Stimulated activated CD4-positive, alpha-beta T cell treated with anti-CD3 and anti-CD28 coated beads, TNF-alpha, amount 100 ng/mL, for 1 hour (primary cell): ENCODE results near the gene LARGE1.

Experiments
- DNase-seq, 3 donors: peaks; one replicate each; pipeline ENCODE4 v3.0.0-alpha.2; 2020; ENCODE audit warnings: low read depth in 3 of 3, low spot score in 1 of 3

Gene LARGE1

DNA sequence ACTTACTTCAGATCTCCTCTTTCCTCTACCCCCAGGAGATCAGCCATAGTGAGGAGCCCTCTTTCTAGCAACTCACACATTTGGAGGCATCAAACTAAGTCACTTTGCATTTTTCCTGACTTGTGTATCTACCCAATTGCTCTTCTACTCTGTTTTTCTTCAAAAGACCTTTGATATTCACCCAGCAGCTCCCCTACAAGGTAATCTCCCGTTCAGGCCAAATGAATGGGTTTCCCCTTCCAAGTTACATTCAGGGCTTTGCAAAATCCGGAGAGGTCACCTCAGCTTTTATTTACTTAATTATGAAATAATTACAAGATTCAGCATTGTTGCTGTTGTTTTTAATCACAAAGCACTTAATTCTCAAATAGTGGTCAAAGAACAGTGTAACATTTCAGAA is 6.1 kb downstream of the LARGE1 start:
- DNase-seq, result no peak

DNA sequence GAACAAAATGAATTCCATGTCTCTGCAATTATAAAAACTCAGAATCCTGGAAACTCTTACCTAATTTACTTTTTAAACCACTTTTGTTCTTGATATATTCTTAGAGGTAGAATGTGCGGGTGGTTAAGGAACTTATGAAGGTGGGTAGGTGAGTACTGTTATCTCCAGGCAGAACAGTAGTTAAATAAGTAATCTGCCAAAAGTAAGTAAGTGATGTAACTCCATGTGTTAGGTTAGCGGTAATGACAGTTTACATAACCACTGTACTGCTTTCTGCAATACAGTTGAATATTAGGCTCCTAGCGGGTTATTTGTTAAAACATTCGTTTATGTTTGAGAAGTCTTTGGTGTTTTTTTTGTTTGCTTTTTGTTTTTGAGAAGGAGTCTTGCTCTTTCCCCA is 7.1 kb downstream of the LARGE1 start:
- no peak for DNase-seq

- DNase-seq, result no peak
Measured at GRCh38 chr22:33909911-33910310, 10.4 kb downstream of the LARGE1 start.

- no peak for DNase-seq
Measured at GRCh38 chr22:33909075-33909458, 11.2 kb downstream of the LARGE1 start.

GRCh38 chr22:33908171-33909074 is 11.9 kb downstream of the LARGE1 start:
- no peak for DNase-seq

DNA sequence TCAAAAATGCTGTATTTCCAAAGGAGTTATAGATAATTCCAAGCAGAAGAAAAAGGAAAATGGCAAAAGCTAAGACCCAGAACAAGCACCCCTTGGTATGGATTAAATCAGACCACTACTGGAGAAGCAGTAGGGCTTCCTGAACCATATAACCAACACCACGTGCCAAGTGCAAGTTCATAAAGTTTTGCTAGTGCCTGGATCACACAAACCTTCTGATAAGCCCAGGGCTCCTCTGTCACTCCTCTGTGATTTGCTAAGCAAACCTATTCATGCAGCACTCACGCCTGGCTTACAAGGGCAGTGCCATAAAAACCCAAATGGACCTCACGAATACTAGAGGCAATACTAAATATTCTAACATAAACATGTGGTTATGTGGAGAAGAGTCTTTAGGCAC is 13.3 kb downstream of the LARGE1 start:
- no peak for DNase-seq

DNA sequence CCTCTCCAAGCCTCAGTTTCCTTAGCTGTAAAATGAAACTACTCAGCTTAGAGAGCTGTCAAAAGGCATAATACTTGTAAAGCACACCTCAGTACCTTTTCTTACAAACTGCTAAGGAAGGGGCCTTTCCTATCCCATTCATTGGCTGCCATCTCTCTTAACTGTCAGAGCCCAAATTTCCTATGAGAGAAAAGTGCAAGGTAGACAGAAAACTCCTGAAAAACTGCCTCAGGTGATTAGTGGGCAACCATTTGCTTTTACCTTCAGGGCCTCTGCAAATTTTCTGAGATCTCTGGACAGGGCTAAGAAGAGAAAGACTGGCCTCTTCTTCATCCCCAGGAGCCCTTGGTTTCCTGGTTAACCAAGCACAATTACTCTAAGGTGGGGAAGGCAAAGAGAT is 13.8 kb downstream of the LARGE1 start:
- no peak for DNase-seq

- DNase-seq, result no peak
Measured at GRCh38 chr22:33903012-33903411, 17.3 kb downstream of the LARGE1 start.

- no peak for DNase-seq
Measured at GRCh38 chr22:33902073-33902472, 18.2 kb downstream of the LARGE1 start.

DNA sequence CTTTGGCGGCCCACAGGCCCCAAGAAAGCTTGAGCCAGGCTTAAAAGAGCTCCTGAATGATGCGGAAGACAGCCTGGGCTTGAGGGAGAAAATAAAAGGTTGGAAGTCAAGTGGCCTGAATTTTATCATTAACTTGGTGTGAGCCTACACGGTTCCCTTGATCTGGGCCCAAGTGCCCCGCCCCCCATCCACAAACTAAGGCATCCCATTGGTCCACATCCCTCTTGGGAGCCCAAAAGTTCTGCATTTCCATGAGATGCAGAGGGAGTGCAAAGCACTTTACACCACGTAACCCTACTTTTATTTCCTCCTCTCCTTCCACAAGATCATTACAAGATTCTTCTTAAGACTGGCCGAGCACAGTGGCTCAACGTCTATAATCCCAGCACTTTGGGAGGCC is 22.2 kb downstream of the LARGE1 start:
- no peak for DNase-seq

- no peak for DNase-seq
Measured at GRCh38 chr22:33897448-33897835, 22.8 kb downstream of the LARGE1 start.

DNA sequence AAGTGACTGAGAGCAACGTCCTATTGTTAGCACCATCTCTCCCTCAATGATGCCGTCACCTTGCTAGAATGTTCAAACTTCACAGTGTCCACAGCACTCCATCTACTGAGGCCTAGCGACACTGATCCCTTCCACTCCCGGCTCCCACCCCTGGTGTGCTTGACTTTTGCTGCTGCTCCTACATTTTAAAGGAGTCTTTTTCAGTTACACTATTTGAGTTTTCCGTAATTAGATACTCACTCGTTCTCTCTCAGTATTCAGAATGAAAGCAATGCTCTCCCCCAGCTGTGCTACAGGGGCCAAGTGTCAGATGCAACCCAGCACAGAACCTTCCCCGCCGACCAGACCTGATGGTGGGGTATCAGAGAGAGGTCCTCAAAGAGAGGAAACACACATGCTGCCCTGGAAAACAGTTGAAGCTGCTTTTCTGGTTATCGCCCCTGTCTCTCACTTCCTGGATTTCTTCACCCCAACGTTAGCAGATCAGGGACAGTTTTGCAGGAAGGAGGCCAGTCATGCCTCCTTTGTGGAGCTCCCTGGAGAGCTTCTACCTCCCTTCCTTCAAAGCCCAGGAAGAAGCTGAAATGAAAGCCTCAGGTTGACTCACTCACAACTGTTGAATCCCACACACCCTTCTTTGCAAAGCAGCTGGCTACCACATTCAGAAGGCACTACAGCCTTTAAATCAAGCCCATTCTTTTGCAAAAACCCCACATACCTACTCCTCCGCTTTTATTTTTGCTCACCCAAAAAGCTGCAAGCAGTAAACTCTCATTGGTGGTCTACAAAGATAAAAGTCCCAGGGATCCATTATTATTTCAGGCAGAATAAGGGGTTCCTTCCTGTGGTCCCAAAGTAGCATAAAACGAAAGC is 23.5 kb downstream of the LARGE1 start:
- no peak for DNase-seq

- DNase-seq, result no peak
Measured at GRCh38 chr22:33896154-33896553, 24.1 kb downstream of the LARGE1 start.

DNA sequence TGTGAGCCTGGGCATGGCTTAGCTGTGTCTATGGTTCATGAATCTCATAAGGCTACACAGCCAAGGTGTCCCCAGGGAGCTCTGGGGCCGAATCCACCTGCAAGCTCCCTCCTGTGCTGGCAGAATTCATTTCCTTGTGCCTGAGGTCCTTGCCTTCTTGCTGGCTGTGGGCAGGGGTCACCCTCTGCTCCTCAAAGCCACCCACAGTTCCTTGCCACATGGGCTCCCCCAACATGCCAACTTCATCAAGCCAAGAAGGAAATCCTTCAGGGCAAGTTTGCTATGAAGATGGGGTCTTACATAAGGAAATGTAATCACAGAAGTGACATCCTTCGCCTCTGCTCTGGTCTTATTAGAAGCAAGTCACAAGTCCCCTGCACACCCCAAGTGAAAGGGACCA is 24.8 kb downstream of the LARGE1 start:
- DNase-seq, result no peak

GRCh38 chr22:33894515-33894914 is 25.8 kb downstream of the LARGE1 start:
- no peak for DNase-seq

- DNase-seq, result no peak
Measured at GRCh38 chr22:33894036-33894435, 26.2 kb downstream of the LARGE1 start.

- no peak for DNase-seq
Measured at GRCh38 chr22:33893512-33893911, 26.8 kb downstream of the LARGE1 start.

DNA sequence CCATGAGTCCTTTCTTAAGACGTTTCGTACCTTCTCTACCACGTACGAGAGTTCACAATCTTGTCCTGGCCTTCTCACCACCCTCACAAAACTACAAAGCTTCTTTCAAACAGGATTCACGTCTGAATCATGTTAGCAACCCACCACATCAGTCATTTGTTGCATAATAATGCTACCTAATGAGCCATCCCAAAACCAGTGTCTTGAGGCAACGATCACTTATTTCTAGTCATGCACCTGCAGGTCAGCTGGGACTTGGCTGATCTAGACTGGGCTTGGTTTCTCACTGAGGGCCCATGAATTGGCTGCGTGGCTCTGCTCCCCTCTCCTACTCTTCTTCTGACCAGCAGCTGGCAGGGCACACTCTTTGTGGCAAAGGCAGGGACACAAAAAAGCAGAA is 28.3 kb downstream of the LARGE1 start:
- no peak for DNase-seq

DNA sequence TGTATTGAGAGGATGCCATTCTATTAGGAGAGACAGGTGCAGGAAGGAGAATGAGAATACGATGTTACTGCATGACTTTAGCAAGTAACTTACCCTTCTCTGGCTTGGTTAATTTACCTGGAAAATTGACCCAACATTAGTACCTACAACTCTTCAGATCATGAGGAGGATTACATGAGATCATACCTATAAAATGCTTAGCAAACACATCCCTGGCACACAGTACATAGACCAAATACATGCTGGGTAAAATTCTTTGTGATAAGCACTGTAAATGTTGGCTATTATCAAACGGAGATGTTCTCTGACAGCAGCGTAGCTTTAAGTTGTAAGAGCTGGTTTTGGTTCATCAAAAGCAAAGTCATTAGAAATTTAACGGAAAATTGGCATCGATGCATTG is 28.8 kb downstream of the LARGE1 start:
- DNase-seq, result no peak

DNA sequence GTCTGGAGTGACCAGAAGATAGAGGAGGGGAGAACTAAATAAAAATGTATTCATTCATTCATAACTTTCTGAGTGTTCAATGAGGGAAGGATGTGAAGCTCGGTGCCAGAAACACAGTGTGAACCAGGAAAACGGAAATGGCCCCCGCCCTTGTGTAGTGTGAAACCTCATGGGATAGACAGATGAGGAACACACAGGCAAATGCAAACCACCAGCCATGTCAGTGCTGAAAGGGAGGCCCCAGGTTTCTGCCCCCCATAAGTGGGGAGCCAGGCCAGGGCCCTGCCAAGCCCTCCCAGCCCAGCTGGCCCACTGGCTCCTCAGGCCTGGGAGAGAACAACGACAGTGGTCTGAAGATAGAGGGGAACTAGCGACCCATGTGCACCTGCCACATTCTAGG is 30.5 kb downstream of the LARGE1 start:
- no peak for DNase-seq

DNA sequence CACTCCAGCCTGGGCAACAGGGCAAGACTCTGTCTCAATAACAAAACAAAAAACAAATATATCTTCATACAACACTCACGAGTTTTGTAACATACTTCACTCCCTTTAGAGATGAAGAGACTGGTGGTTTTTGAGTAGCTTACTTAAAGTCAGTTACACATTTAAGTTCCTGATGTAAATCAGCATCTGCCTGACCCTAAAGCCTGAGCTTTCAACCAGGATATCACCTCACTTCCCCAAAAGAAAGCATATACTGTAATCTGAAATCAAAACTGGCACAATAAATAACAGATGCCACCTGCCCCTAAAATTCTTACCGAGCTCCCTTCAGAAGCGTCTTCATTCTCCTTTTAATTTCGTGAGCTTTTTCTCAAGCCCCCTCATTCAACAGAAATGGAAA is 31.5 kb downstream of the LARGE1 start:
- DNase-seq, result no peak

GRCh38 chr22:33887173-33887572 is 33.1 kb downstream of the LARGE1 start:
- no peak for DNase-seq
